Inferior parietal cortex (tissue), 1 donor: Measurements from ENCODE around the gene USP40.

Source experiments
- DNase-seq: peaks from one replicate; pipeline ENCODE4 v3.0.0-alpha.2; 2016; ENCODE audit errors: extremely low spot score

The USP40 gene

DNA sequence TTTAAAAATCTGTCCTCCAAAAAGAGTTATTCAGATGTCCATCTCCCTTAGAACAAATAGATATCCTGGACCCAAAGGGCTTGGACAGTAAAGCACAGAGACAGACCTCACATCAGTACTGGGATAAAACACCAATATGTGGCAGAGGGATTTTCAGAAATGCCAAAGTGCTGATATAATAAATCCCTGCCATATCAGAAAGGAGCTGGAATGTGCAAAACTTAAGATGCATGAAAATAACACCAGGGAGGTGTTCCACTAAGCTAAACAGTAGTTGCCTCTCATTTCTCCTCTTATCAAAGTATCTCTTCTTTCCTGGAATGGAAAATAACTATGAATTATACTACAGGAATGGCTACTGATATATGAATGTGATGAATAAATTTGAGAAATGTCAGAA lies 13.2 kb downstream of the USP40 start:
- no peak for DNase-seq

DNA sequence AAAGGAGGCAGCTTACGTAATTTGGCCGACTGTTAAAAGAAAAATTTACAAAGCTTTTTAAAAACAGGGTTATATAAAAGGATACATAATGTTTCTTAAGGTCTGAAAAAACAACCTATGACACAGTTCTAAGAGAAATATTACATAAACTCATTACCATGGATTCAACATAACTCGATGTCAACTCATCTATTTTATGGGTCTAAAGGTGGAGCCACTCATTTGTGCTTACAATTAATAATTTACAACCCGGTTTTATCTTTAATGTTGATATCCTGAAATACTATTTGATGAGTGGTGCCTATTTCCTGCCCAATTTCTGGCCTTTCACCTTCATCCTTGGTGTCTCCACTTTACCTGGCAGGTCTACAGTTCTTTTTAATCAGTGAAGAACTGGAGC lies 15.1 kb downstream of the USP40 start:
- no peak for DNase-seq

- DNase-seq, result no peak
Measured at GRCh38 chr2:233546774-233547173, 19.8 kb downstream of the USP40 start.

GRCh38 chr2:233546101-233546500 lies 20.5 kb downstream of the USP40 start:
- DNase-seq, result no peak

- DNase-seq, result no peak
Measured at GRCh38 chr2:233544200-233544610, 22.4 kb downstream of the USP40 start.

- DNase-seq, result no peak
Measured at GRCh38 chr2:233542507-233542906, 24.1 kb downstream of the USP40 start.

DNA sequence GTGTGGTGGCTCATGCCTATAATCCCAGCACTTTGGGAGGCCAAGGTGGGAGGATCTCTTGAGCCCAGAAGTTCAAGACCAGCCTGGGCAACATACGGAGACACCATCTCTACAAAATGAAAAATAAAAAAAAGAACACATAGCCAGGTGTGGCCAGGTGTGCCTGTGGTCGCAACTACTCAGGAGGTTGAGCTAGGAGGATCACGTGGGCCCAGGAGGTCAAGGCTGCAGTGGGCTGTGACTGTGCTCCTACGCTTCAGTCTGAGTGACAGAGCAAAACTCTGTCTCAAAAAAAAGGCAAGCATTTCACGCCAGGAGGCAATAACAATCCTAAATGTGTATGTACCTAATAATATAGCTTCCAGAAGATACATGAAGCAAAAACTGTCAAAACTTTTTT lies 27.8 kb downstream of the USP40 start:
- no peak for DNase-seq

DNA sequence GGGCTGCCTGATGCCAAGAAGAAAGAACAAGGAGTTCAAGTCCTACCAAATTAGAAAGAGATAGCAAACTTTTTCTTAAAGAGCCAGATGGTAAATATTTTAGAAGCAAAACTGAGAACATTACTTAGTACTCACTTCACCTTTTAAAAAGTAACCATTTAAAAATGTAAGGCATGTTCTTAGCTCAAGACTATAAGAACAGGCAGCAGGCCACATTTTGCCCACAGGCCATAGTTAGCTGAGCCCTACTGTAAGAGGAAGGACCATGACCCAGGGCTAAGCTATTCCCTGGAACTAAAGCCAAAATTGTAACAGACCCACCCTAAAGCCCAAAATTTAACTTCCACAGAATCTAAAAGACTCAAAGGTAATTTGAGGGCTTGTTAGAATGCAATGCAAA lies 31.3 kb downstream of the USP40 start:
- no peak for DNase-seq

GRCh38 chr2:233532971-233533370 lies 33.6 kb downstream of the USP40 start:
- DNase-seq, result no peak

GRCh38 chr2:233531955-233532354 lies 34.6 kb downstream of the USP40 start:
- no peak for DNase-seq

- DNase-seq, result no peak
Measured at GRCh38 chr2:233530381-233530780, 36.2 kb downstream of the USP40 start.

DNA sequence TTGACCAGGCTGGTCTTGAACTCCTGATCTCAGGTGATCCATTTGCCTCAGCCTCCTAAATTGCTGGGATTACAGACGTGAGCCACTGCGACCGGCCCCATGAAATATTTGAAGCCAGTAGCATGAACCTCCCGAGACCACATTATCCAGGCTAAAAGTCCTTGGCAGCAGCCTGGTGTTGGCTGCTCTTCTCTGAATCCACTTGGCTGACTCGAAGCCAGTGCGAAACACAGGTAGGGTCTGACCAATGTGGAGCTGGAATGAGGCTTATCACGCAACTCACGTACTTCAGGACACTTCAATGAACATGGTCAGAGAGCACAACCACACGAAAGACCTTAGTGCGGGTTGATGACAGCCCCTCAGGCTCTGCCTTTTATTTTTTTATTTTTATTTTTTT lies 38.4 kb downstream of the USP40 start:
- DNase-seq, result no peak

- DNase-seq, result no peak
Measured at GRCh38 chr2:233525791-233526190, 40.8 kb downstream of the USP40 start.

- no peak for DNase-seq
Measured at GRCh38 chr2:233519787-233520611, 46.6 kb downstream of the USP40 start.

DNA sequence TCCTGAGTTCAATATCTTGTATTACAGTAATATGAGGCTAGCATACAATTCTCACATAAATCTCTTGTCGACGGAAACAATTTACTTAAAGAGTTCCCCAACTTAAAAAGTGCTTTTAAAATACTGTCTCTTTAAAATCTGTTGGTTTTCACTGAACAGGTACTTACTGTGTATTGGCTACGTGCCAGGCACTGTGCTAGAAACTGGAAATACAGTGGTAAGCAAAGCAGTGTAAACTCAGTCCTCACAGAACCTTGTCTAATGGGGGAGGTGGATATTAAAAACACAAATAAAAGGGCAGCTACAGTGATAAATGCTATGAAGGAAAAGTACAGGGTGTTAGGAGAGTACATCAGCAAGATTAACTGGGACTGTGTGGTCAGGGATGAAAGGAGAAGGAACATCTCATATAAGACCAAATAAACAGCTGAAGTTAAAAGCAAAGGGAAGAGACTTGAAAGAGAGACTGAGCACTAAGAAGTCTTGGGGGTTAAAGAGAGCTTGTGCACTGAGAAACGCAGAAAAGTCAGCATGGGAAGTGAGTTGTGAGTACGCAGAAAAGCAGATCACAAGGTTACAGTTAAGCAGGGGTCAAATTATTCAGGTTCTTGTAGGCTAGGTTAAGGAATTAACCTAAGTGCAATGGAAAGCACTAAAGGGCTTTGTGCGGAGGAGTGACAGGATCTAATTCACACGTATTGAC lies 52.5 kb downstream of the USP40 start:
- DNase-seq, result no peak

GRCh38 chr2:233503947-233504637 lies 62.5 kb downstream of the USP40 start:
- no peak for DNase-seq

- no peak for DNase-seq
Measured at GRCh38 chr2:233503481-233503880, 63.1 kb downstream of the USP40 start.

DNA sequence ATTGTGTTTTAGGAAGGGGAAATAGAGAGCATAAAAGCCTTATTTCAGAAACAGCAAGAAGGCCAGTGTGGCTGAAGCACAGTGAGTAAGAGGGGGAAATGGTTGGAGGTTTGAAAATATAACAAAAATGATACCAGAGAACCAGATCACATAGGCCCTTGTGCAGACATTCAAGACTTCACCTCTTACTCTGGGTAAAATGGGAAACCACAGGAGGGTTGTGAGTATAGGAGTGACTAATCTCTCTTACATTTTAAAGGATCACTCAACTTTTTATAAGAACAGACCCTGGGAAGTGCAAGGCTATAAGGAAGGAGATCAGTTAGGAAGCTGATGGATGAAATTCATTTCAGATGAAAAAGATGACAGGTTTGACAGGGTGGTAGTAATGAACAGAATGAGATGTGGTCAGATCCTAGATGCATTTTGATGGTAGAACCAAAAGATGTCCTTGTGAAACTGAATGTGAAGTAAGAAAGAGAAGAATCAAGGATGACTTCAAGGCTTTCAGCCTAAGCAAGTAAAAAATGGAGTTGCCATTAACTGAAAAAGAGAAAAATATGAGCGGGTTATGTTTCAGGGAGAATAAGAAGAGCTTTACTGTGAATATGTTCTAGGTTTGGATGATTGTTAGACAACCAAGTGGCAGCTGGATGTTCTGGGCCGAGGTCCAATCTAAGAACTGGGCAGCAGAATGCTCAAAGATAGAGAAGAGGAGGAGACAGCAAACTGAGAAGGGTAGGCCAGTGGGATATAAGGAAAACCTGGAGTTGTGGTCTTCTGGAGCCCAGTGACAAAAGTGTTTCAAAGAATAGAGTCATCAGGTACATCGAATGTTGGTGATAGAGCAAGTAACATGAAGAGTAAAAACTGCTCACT lies 65.1 kb downstream of the USP40 start:
- peak; percentile 43 for DNase-seq

- DNase-seq, result no peak
Measured at GRCh38 chr2:233499928-233500327, 66.7 kb downstream of the USP40 start.

GRCh38 chr2:233498126-233498525 lies 68.5 kb downstream of the USP40 start:
- DNase-seq, result no peak

GRCh38 chr2:233497692-233498091 lies 68.9 kb downstream of the USP40 start:
- DNase-seq, result no peak
